Small intestine (tissue), 7 donors: ENCODE data around the gene MAD2L2. TPM values are rescaled to one million over a fixed set of nuclear protein-coding genes. Genes with fewer than 3 reads are reported as not detected.

Experiments
- DNase-seq, 2 donors: peaks; one replicate each; pipeline versions ENCODE4 v3.0.0 to v3.0.0-alpha.2; 2013
- FAIRE-seq: peaks from 2 replicates; lab custom pipeline; 2012; peaks lifted over from hg19 to GRCh38; lab: Jason Lieb, UNC
- H3K27ac ChIP-seq, 3 donors: one replicate each; pipeline ENCODE4 v1.5.1; 2013; ENCODE audit warnings: low read length in 2 of 3, mild to moderate bottlenecking in 2 of 3, control low read depth in 1 of 3, inconsistent platforms in 1 of 3, low read depth in 1 of 3, moderate library complexity in 1 of 3
- H3K27me3 ChIP-seq, 3 donors: one replicate each; pipeline ENCODE4 v1.6.1; 2013; ENCODE audit warnings: low read length in 3 of 3, inconsistent platforms in 1 of 3; ENCODE audit not compliant: control insufficient read depth in 3 of 3, insufficient read depth in 3 of 3
- H3K36me3 ChIP-seq, 3 donors: one replicate each; pipeline ENCODE4 v1.6.1; 2013; ENCODE audit warnings: low read length in 3 of 3, inconsistent platforms in 1 of 3, low read depth in 1 of 3, mild to moderate bottlenecking in 1 of 3, moderate library complexity in 1 of 3; ENCODE audit not compliant: control insufficient read depth in 3 of 3, insufficient read depth in 2 of 3
- H3K4me1 ChIP-seq, 3 donors: one replicate each; pipeline ENCODE4 v1.6.1; 2013; ENCODE audit warnings: low read length in 2 of 3, inconsistent platforms in 1 of 3, low read depth in 1 of 3, mild to moderate bottlenecking in 1 of 3, moderate library complexity in 1 of 3; ENCODE audit not compliant: control insufficient read depth in 3 of 3, insufficient read depth in 2 of 3
- H3K4me3 ChIP-seq, 3 donors: one replicate each; pipeline ENCODE4 v1.5.1; 2013; ENCODE audit warnings: low read length in 3 of 3, control low read depth in 1 of 3, inconsistent platforms in 1 of 3, low read depth in 1 of 3, mild to moderate bottlenecking in 1 of 3, moderate library complexity in 1 of 3
- H3K9me3 ChIP-seq, 2 donors: one replicate each; pipeline ENCODE4 v1.6.1; 2013; ENCODE audit warnings: low read depth in 1 of 2, low read length in 1 of 2; ENCODE audit not compliant: control insufficient read depth in 2 of 2, insufficient read depth in 1 of 2
- WGBS, 3 donors: extraction: QIAGEN DNeasy Blood & Tissue Kit; methylation state at CpG; one replicate each; pipeline ENCODE4 v1.1.7; 2013; 5-methylcytosine and 5-hydroxymethylcytosine counted together
- polyA plus RNA-seq, 4 donors: library from polyadenylated mRNA; stranded (reverse) in 3 of 4; unstranded in 1 of 4; fragments of 200-250 nt in 3 of 4; fragments of 120-200 nt in 1 of 4; gene quantifications; one replicate each; pipeline versions ENCODE4 v1.2.1 to v1.2.3, GENCODE V29; 2013
- donor health status: healthy with polysubstance abuse.
- donor health status: control.
- donor health status: control.
- donor health status: Bipolar disorder and iron deficiency.
- donor health status: healthy.

Gene MAD2L2
- polyA plus RNA-seq, 4 donors: 17.2 to 34.6 (median 27.6) TPM

DNA sequence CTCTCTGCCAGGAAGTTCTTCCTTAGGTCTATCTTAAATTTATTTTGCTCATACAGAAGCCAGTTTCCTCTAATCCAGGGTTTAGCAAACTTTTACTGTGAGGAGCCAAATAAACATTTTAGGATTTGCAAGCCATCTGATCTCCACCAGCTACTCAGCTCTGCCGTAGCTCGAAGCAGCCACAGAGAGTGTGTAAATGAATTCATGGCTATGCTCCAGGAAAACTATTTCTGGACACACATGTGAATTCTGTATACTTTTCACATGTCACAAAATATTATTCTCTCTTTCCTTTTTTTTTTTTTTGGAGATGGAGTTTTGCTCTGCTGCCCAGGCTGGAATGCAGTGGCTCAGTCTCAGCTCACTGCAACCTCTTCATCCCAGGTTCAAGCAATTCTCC lies 41.6 kb upstream of the MAD2L2 start:
- H3K4me1 ChIP-seq: peaks cover 0 to 2% (median 0%) of the 10 kb centered on the region in 3 donors
- no peaks in the 10 kb centered on the region for H3K9me3 ChIP-seq
- no peak overlapping the region for H3K4me3 ChIP-seq
- DNase-seq (no peak), FAIRE-seq (no peak)
- WGBS, 3 donors: 51 to 79% (median 56%) methylated on average over 2 of the region's 2 CpGs
- no peaks in the 10 kb centered on the region for H3K36me3 ChIP-seq
- H3K27ac ChIP-seq: no peak overlapping the region
- peaks cover 0 to 6% (median 0%) of the 10 kb centered on the region in 3 donors for H3K27me3 ChIP-seq

DNA sequence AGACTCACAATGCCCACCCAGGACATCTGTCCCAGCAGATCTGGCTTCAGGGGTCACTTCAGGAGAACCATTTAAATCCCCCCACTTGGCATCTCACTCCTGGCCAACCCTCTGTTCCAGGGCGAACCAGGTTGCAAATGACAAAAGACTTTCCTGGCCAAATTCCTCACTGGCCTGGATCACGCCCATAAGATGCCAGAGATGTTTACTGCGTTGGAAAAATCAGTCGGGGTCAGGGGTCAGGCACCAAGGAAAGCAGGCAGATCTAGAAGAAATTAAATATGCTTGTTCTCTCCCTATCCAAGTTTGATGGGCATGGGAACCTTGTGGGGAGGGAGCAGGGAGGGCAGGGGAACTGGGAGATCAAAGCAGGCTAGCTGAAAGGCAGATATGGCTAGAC lies 40.4 kb upstream of the MAD2L2 start:
- FAIRE-seq (no peak), DNase-seq (no peak)
- Histone ChIP-seq H3K27me3 (peaks cover 0 to 6% (median 0%) of the 10 kb centered on the region in 3 donors), H3K27ac (no peak overlapping the region), H3K4me1 (peaks cover 0 to 2% (median 0%) of the 10 kb centered on the region in 3 donors), H3K9me3 (no peaks in the 10 kb centered on the region), H3K4me3 (no peak overlapping the region), H3K36me3 (no peaks in the 10 kb centered on the region)
- 31 to 68% (median 44%) methylated on average over 4 of the region's 4 CpGs for WGBS, 3 donors

DNA sequence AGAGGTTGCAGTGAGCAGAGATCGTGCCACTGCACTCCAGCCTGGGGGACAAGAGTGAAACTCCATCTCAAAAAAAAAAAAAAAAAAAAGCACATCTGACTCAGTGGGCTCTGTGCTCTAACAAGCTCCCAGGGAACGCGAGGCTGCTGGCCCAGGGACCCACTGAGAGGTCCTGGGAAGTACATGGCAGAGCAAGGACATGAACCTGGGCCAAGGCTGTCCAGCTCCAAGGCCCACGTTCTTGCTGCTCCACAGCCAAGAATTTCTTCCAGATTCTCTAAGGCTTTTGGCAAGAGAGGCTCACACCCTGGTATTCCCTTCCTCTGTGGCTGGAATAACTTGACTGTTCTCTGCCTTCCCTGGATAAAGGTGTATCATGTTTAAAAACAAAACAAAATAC lies 39.6 kb upstream of the MAD2L2 start:
- DNase-seq (no peak), FAIRE-seq (no peak)
- Histone ChIP-seq H3K36me3 (no peaks in the 10 kb centered on the region), H3K4me3 (no peak overlapping the region), H3K27ac (no peak overlapping the region), H3K4me1 (peaks cover 0 to 2% (median 0%) of the 10 kb centered on the region in 3 donors), H3K9me3 (no peaks in the 10 kb centered on the region), H3K27me3 (peaks cover 0 to 8% (median 0%) of the 10 kb centered on the region in 3 donors)
- WGBS, 3 donors: 66 to 72% (median 67%) methylated on average over 4 of the region's 4 CpGs

DNA sequence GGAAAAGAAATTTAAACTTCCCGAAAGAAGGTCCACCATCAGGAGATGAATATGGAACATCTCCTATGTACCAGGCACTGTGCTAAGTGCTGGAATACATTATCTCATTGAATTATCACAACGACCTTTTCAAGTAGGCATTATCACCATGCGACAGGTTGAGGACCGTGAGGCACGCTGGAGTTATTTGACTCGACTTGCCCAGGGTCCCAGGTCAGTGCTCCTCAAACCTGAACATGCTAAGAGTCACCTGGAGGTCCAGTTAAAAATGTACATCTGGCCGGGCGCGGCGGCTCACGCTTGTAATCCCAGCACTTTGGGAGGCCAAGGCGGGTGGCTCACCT lies 39.1 kb upstream of the MAD2L2 start:
- H3K27ac ChIP-seq: no peak overlapping the region
- H3K4me3 ChIP-seq: no peak overlapping the region
- H3K36me3 ChIP-seq: no peaks in the 10 kb centered on the region
- peaks cover 0 to 9% (median 0%) of the 10 kb centered on the region in 3 donors for H3K27me3 ChIP-seq
- FAIRE-seq (no peak), DNase-seq (no peak)
- peaks cover 0 to 2% (median 0%) of the 10 kb centered on the region in 3 donors for H3K4me1 ChIP-seq
- 54 to 77% (median 69%) methylated on average over 12 of the region's 12 CpGs for WGBS, 3 donors
- H3K9me3 ChIP-seq: no peaks in the 10 kb centered on the region

DNA sequence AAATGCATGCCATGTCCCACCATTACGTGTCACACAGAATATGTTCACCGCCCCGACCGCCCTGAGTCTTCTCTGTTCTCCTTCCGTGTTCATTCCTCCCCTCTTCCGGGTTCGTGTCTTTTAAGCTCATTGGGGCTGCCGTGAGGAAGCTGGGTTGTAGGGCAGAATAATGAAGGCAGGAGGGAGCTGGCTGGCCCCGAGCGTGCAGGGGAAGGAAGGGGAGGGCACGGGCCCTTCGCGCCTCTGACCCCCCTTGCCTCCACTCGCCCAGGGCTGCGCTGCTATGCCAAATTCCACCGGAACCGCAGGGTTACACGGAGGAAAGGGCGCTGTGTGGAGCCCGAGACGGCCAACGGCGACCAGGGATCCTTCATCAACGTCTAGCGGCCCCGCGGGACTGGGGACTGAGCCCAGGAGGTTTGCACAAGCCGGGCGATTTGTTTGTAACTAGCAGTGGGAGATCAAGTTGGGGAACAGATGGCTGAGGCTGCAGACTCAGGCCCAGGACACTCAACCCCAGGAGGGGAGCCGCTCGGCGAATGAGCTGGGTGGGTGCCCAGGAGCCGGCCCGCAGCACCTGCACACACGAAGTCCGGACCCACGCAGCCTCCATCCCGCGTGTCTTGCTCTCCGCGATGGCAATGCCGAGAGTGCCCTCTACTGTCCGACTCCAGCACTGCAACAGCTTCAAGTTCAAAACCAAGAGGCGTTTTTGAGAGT lies 38.5 kb upstream of the MAD2L2 start:
- DNase-seq (peak; percentile 67 to 76), FAIRE-seq (no peak)
- peaks cover 0 to 9% (median 0%) of the 10 kb centered on the region in 3 donors for H3K27me3 ChIP-seq
- 4 to 7% (median 7%) methylated on average over 44 of the region's 44 CpGs for WGBS, 3 donors
- peak overlapping the region in 2 of 3 donors; percentile 32 to 49 for H3K4me3 ChIP-seq
- H3K9me3 ChIP-seq: no peaks in the 10 kb centered on the region
- H3K36me3 ChIP-seq: no peaks in the 10 kb centered on the region
- peak overlapping the region in 2 of 3 donors; percentile 74 to 91 for H3K27ac ChIP-seq
- peaks cover 0 to 2% (median 0%) of the 10 kb centered on the region in 3 donors for H3K4me1 ChIP-seq

DNA sequence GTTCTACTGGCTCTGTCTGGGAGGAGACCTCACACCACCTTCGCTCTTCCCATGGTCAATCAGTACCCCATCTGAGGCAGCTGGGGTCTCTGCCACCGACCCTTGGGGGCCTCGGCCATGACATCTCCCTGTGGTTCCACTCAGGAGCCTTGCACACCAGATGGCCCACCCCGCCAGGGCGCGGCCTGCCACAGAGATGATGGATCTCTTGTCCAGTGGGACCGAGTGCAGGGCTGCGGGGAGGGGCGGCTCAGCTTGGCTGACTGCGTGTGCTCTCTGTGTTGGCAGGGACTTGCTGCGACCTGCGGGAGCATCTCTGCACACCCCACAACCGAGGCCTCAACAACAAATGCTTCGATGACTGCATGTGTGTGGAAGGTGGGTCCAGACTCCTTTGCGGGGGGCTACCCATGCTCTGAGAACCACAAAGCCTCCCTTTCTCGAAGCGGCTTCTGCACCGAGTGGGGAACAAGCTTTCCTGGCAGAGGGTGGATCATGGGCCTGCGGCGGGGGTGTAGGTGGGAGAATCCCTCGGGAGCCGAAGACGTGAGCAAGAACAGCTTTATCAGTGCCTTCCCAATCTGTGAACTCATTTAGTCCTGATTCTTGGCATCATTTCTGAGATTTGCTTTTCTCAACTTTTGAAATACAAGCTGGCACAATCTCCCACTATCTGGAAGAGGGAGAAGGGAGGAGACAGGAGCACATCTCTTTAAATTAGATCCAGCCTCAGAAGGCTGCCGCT lies 34.1 kb upstream of the MAD2L2 start:
- FAIRE-seq (no peak), DNase-seq (no peak)
- no peaks in the 10 kb centered on the region for H3K9me3 ChIP-seq
- no peak overlapping the region for H3K27ac ChIP-seq
- peaks cover 0 to 9% (median 0%) of the 10 kb centered on the region in 3 donors for H3K27me3 ChIP-seq
- H3K4me3 ChIP-seq: no peak overlapping the region
- WGBS, 3 donors: 80 to 84% (median 84%) methylated on average over 24 of the region's 24 CpGs
- H3K4me1 ChIP-seq: peaks cover 0 to 2% (median 0%) of the 10 kb centered on the region in 3 donors
- no peaks in the 10 kb centered on the region for H3K36me3 ChIP-seq

DNA sequence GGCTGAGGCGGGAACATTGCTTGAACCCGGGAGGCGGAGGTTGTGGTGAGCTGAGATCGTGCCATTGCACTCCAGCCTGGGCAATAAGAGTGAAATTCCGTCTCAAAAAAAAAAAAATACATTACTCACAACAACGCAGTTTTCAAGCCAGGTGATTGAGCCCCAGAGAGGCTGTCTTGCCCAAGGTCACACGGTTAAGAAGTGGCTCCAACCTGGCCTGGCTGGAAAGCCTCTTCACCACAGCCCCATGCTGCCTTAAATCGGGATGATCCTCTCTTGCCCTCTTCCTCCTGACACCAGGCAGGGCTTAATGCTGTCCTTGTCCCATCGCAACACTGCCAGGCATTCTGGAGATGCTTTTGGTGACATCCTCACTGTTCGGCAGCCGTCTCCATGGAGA lies 32.1 kb upstream of the MAD2L2 start:
- WGBS, 3 donors: 73 to 81% (median 81%) methylated on average over 11 of the region's 11 CpGs
- H3K27ac ChIP-seq: no peak overlapping the region
- H3K4me3 ChIP-seq: no peak overlapping the region
- H3K27me3 ChIP-seq: peaks cover 0 to 3% (median 0%) of the 10 kb centered on the region in 3 donors
- no peak for DNase-seq
- no peak for FAIRE-seq
- H3K4me1 ChIP-seq: no peaks in the 10 kb centered on the region
- H3K9me3 ChIP-seq: no peaks in the 10 kb centered on the region
- H3K36me3 ChIP-seq: no peaks in the 10 kb centered on the region

DNA sequence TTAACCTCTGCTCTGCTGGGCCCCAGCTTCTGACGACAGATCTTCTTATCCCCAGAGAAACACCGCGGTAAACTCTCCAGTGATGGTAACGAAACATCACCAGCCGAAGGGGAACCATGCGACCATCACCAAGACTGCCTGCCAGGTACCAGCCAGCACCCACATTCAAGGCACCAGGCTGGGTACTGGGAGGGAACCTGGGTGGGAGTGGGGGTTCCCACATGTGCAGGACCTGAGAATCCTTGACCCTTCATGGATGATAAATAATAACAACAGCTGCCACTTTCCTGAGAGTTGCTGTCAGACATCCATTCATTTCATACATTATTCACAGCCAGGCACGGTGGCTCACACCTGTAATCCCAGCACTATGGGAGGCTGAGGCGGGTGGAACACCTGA lies 31.3 kb upstream of the MAD2L2 start:
- Histone ChIP-seq H3K27me3 (peaks cover 0 to 3% (median 0%) of the 10 kb centered on the region in 3 donors), H3K27ac (no peak overlapping the region), H3K36me3 (no peaks in the 10 kb centered on the region), H3K4me3 (no peak overlapping the region), H3K4me1 (no peaks in the 10 kb centered on the region), H3K9me3 (no peaks in the 10 kb centered on the region)
- DNase-seq (no peak), FAIRE-seq (no peak)
- WGBS, 3 donors: 85 to 93% (median 88%) methylated on average over 8 of the region's 8 CpGs
